GM12891 (cell line): ENCODE measurements around the gene AURKB.

Source experiments
- POLR2A ChIP-seq: IDR thresholded peaks from 2 replicates; pipeline ENCODE4 v1.6.1; 2011; ENCODE audit warnings: low read depth, low read length, control low read depth
- TAF1 ChIP-seq: IDR thresholded peaks from 2 replicates; pipeline ENCODE4 v1.6.1; 2011; ENCODE audit warnings: low read depth, low read length, control low read depth

- TF ChIP-seq POLR2A (no peak), TAF1 (no peak)
These were observed 36.5 kb downstream of the AURKB start for GRCh38 chr17:8173871-8174322.
